ENCODE results near the gene JOSD2.
A peak's percentile ranks its signal among the peaks of the same experiment; 100 is the strongest.

JOSD2 gene

GRCh38 chr19:50492303-50493052 lies 18.5 kb downstream of the JOSD2 start:
- peak; percentile 57 for DNase-seq

- no peak for DNase-seq
Measured at GRCh38 chr19:50490991-50491472, 20.0 kb downstream of the JOSD2 start.

GRCh38 chr19:50490411-50490811 lies 20.6 kb downstream of the JOSD2 start:
- DNase-seq, result no peak

- DNase-seq, result no peak
Measured at GRCh38 chr19:50489461-50490011, 21.5 kb downstream of the JOSD2 start.

- DNase-seq, result no peak
Measured at GRCh38 chr19:50488389-50489194, 22.4 kb downstream of the JOSD2 start.

GRCh38 chr19:50486823-50487515 lies 24.0 kb downstream of the JOSD2 start:
- DNase-seq, result peak; percentile 77

- no peak for DNase-seq
Measured at GRCh38 chr19:50485284-50485955, 25.6 kb downstream of the JOSD2 start.

- no peak for DNase-seq
Measured at GRCh38 chr19:50482916-50483315, 28.1 kb downstream of the JOSD2 start.

GRCh38 chr19:50482271-50482855 lies 28.6 kb downstream of the JOSD2 start:
- no peak for DNase-seq

GRCh38 chr19:50481351-50482149 lies 29.4 kb downstream of the JOSD2 start:
- DNase-seq, result no peak

- DNase-seq, result no peak
Measured at GRCh38 chr19:50480281-50481111, 30.5 kb downstream of the JOSD2 start.

GRCh38 chr19:50479761-50480251 lies 31.2 kb downstream of the JOSD2 start:
- DNase-seq, result no peak

- peak; percentile 58 for DNase-seq
Measured at GRCh38 chr19:50478901-50479715, 31.9 kb downstream of the JOSD2 start.

- no peak for DNase-seq
Measured at GRCh38 chr19:50477751-50478515, 33.1 kb downstream of the JOSD2 start.

GRCh38 chr19:50476907-50477238 lies 34.1 kb downstream of the JOSD2 start:
- DNase-seq, result no peak

- DNase-seq, result peak; percentile 94
Measured at GRCh38 chr19:50476224-50476906, 34.6 kb downstream of the JOSD2 start, which contains the start of the genes EMC10 and GARIN5A. Gene EMC10 (plus strand): TSS chr19:50476507. CDS start chr19:50476545, 38 bp downstream. Gene GARIN5A (minus strand): TSS chr19:50476848. CDS start chr19:50476388, 460 bp downstream.

GRCh38 chr19:50475736-50476223 lies 35.2 kb downstream of the JOSD2 start:
- DNase-seq, result no peak
